ENCODE measurements around the gene ARSG.

GRCh38 chr17:68403122-68403521 is 111.8 kb downstream of the ARSG start:
- TF ChIP-seq CTCF (IDR thresholded peaks at IDR 0.05) (no peak), POLR2A (IDR thresholded peaks at IDR 0.05) (no peak)
